Activated CD4-positive, alpha-beta T cell treated with anti-CD3 and anti-CD28 coated beads for 36 hours (primary cell): Measurements from ENCODE around the gene ZNF683. TPM values are rescaled to one million over a fixed set of nuclear protein-coding genes. Genes with fewer than 3 reads are reported as not detected.

Experiments
- ATAC-seq: fragments of 200-7000 bp; cut with Tn5 transposase; one replicate; pipeline ENCODE4 v1.10.0; 2021; ENCODE audit warnings: mild to moderate bottlenecking, moderate library complexity
- CTCF ChIA-PET: fragments of 350-600 bp; sonication (Branson Sonifier 250); formaldehyde crosslinking; loops from one replicate; lab custom pipeline; 2021; ENCODE audit warnings: antibody characterized with exemption; lab: Charles Lee
- POLR2A ChIA-PET: fragments of 350-600 bp; sonication (Branson Sonifier 250); formaldehyde crosslinking; loops from one replicate; lab custom pipeline; 2021; ENCODE audit warnings: antibody characterized with exemption, inconsistent platforms; lab: Charles Lee
- DNase-seq: peaks from one replicate; pipeline ENCODE4 v3.0.0-alpha.2; 2020
- H3K27ac Mint-ChIP-seq: one replicate; pipeline ENCODE4 v1.8.0; 2021; ENCODE audit warnings: mixed read lengths
- H3K27me3 Mint-ChIP-seq: one replicate; pipeline ENCODE4 v1.8.0; 2021; ENCODE audit warnings: mixed read lengths
- H3K36me3 Mint-ChIP-seq: one replicate; pipeline ENCODE4 v1.8.0; 2021; ENCODE audit warnings: low read depth, mixed read lengths
- H3K4me1 Mint-ChIP-seq: one replicate; pipeline ENCODE4 v1.8.0; 2021; ENCODE audit warnings: mixed read lengths
- H3K4me3 Mint-ChIP-seq: one replicate; pipeline ENCODE4 v1.8.0; 2021; ENCODE audit warnings: mild to moderate bottlenecking, moderate library complexity, mixed read lengths
- H3K9me3 Mint-ChIP-seq: one replicate; pipeline ENCODE4 v1.8.0; 2021; ENCODE audit warnings: low read depth, mixed read lengths
- intact Hi-C, 2 experiments: fragments of 100-400 bp; cut with DNase I in 1 of 2; cut with micrococcal nuclease in 1 of 2; formaldehyde crosslinking; loops; one replicate each; pipeline versions ENCODE4 v1.14.2 to v1.15.1; 2022 to 2024; cut with DNase I, micrococcal nuclease
- total RNA-seq, 2 experiments: library from RNA; stranded (reverse); gene quantifications; one replicate each; pipeline ENCODE4 v1.2.3, GENCODE V29; 2021

ZNF683 gene
- total RNA-seq, 2 experiments from 2014 or later = not detected

- Mint-ChIP-seq H3K4me3 (peak overlapping the region; percentile 53), H3K4me1 (peaks cover 32% of the 10 kb centered on the region), H3K27me3 (peaks cover 11% of the 10 kb centered on the region), H3K27ac (no peak overlapping the region), H3K36me3 (no peaks in the 10 kb centered on the region), H3K9me3 (no peaks in the 10 kb centered on the region)
- intact Hi-C loops = loop anchor here (2.0 to 5.0 kb wide), 2 partner anchors 23 to 83 kb away; no protein-coding TSS in a partner anchor
- DNase-seq (peak; percentile 63), ATAC-seq (no peak)
- POLR2A ChIA-PET = interaction anchor here (0.9 kb wide), 1 partner anchor 38 kb away, joined by 3 read pairs; no protein-coding TSS in a partner anchor
- CTCF ChIA-PET = interaction anchor here (1.5 to 5.0 kb wide), 2 partner anchors 10 to 13 kb away, joined by 5 to 24 read pairs; partner anchors contain the start of gene ZNF683
These were observed 12.4 kb downstream of the ZNF683 start for GRCh38 chr1:26359981-26360806.

- intact Hi-C loops = loop anchor here in 1 of 2 experiments (2.0 kb wide), 1 partner anchor 22 kb away; no protein-coding TSS in a partner anchor
- CTCF ChIA-PET = interaction anchor here (0.6 to 1.5 kb wide), 10 partner anchors 9 to 83 kb away, joined by 3 to 6 read pairs (median 4); no protein-coding TSS in a partner anchor
- DNase-seq (peak; percentile 85), ATAC-seq (peak; percentile 86)
- POLR2A ChIA-PET = interaction anchor here (0.7 kb wide), 1 partner anchor 230 kb away, joined by 3 read pairs; no protein-coding TSS in a partner anchor
- Mint-ChIP-seq H3K4me1 (peaks cover 29% of the 10 kb centered on the region), H3K27me3 (peaks cover 11% of the 10 kb centered on the region), H3K36me3 (no peaks in the 10 kb centered on the region), H3K4me3 (peak overlapping the region; percentile 0), H3K9me3 (no peaks in the 10 kb centered on the region), H3K27ac (peak overlapping the region; percentile 35)
These were observed 13.9 kb downstream of the ZNF683 start for GRCh38 chr1:26358411-26359384.

GRCh38 chr1:26357121-26357602 lies 15.4 kb downstream of the ZNF683 start:
- Mint-ChIP-seq H3K27me3 (peaks cover 10% of the 10 kb centered on the region), H3K9me3 (no peaks in the 10 kb centered on the region), H3K36me3 (no peaks in the 10 kb centered on the region), H3K27ac (no peak overlapping the region), H3K4me3 (no peak overlapping the region), H3K4me1 (peaks cover 24% of the 10 kb centered on the region)
- ChIA-PET POLR2A (no interaction called here), CTCF (interaction anchor here (0.6 kb wide), 1 partner anchor 1156 kb away, joined by 4 read pairs; no protein-coding TSS in a partner anchor)
- no peak for ATAC-seq
- intact Hi-C loops = no loop called here
- no peak for DNase-seq

DNA sequence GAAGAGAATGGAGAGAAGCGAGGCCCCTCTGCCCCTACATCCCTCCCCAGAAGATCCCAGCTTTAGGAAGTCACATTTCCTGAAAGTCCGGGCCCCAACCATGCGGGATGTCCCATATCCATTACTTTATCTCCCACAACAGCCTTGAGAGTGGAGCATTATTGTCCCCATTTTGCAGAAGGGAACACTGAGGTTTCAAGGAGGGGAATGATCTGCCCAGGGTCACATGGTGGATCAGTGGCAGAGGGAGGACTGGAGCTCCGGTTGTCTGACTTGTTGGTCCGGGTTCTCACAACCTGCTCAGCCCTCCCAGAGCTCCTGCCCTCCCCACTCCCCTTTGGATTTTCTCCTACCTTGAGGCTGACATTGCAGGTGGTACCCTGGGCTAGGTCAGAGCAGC lies 16.4 kb downstream of the ZNF683 start:
- intact Hi-C loops = no loop called here
- H3K4me1 Mint-ChIP-seq = peaks cover 24% of the 10 kb centered on the region

GRCh38 chr1:26354972-26355371 lies 17.6 kb downstream of the ZNF683 start:
- no peak for DNase-seq
- ChIA-PET POLR2A (no interaction called here), CTCF (interaction anchor here (0.5 to 2.3 kb wide), 3 partner anchors 10 to 228 kb away, joined by 3 to 9 read pairs (median 4); no protein-coding TSS in a partner anchor)
- no peaks in the 10 kb centered on the region for H3K36me3 Mint-ChIP-seq
- H3K9me3 Mint-ChIP-seq = no peaks in the 10 kb centered on the region
- H3K27ac Mint-ChIP-seq = no peak overlapping the region
- H3K27me3 Mint-ChIP-seq = no peaks in the 10 kb centered on the region
- H3K4me1 Mint-ChIP-seq = peaks cover 15% of the 10 kb centered on the region
- H3K4me3 Mint-ChIP-seq = no peak overlapping the region
- ATAC-seq = no peak
- intact Hi-C loops = no loop called here

More for the DNA sequence above, 16.4 kb downstream of the ZNF683 start:
- Mint-ChIP-seq H3K36me3 (no peaks in the 10 kb centered on the region), H3K27me3 (peaks cover 7% of the 10 kb centered on the region), H3K27ac (no peak overlapping the region), H3K9me3 (no peaks in the 10 kb centered on the region), H3K4me3 (no peak overlapping the region)
- no peak for DNase-seq
- POLR2A ChIA-PET = interaction anchor here (0.6 kb wide), 1 partner anchor 429 kb away, joined by 3 read pairs; no protein-coding TSS in a partner anchor
- CTCF ChIA-PET = interaction anchor here (0.7 to 0.8 kb wide), 2 partner anchors 134 to 179 kb away, joined by 3 read pairs; no protein-coding TSS in a partner anchor
- no peak for ATAC-seq

DNA sequence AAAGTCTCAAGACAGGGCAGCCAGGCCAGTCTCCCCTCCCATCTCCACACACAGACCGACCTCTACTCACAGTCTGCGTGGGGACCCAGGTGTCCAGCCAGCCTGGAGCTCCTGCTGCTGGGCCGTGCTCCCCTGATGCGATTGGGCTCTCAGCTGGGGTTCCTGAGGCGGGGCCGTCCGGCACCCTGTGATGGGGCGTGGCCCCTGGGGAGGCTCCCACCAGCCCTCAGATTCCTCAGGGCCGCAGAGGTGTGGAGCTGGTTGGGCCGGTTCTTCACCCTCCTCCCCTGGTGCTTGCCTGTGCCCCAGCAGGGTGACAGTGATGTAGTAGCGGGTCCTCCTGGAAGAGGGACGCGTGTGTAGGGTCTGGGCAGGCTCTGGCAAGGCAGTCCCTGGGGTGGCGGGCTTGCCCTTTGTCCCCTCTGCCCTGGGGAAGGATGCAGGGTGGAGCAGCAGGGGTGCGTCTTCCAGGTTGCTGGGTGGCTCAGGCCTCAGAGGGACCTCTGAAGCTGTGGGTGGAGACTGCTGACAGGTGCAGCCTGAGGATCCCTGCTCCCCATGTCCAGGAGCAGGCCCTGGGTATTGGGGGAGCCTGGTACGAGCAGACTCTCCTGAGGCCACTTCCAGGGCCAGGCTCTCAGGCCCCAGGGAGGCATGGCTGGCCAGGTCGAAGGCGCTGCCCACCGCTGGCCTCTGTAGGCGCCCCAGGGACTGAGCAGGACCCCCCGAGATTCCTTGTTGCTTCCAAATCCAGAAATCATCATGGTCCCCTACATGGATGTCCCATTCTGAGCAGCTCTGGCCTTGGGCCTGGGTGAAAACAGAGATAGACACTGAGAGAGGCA lies 18.4 kb downstream of the ZNF683 start, which contains the start of gene CRYBG2:
TSS of gene CRYBG2 (minus strand) at position 155 of the 845 bp plus-strand sequence. CDS start 7,473 bp downstream, outside the sequence.
- no peak within 1 kb of the TSS for H3K27ac Mint-ChIP-seq
- ATAC-seq (no peak), DNase-seq (no peak)
- no peaks in the 10 kb centered on the region for H3K36me3 Mint-ChIP-seq
- ChIA-PET POLR2A (interaction anchor here (0.6 kb wide), 1 partner anchor 1859 kb away, joined by 5 read pairs; no protein-coding TSS in a partner anchor), CTCF (interaction anchor here (2.3 kb wide), 1 partner anchor 10 kb away, joined by 9 read pairs; no protein-coding TSS in a partner anchor)
- no peaks in the 10 kb centered on the region for H3K9me3 Mint-ChIP-seq
- no peaks in the 10 kb centered on the region for H3K27me3 Mint-ChIP-seq
- intact Hi-C loops = no loop called here
- peaks cover 8% of the 10 kb centered on the region for H3K4me1 Mint-ChIP-seq
- no peak within 1 kb of the TSS for H3K4me3 Mint-ChIP-seq

DNA sequence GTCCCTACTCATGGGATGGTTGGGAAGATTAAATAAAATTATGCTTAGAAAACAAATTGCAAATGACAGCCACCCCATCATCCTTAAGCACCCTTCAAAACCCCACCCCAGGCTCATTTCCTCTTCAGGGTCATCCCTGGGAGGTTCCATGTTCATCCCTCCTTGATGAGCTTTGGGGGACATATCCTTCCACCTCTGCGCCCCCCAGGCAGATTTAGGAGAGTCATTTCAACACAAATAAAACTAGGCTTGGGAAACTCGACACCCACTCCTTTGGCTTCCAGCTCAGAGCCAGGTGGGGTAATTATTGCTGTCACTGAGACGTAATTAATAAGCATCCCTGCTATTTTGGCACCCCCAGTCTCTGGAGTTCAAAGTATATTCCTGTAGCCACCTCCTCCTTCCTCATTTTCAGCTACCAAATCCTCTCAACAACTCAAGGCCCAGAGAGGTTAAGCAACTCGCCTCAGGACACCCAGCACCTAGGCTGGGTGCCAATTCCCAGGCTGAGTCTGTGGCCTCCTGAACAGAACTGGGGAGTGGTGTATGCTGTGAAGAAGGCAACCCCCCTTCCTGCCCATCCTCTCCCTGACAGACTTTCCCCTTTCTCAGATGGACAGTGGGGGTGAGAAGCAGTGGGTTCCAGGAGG lies 19.2 kb downstream of the ZNF683 start:
- intact Hi-C loops = no loop called here
- CTCF ChIA-PET = interaction anchor here (0.7 to 2.3 kb wide), 3 partner anchors 11 to 183 kb away, joined by 3 to 9 read pairs (median 4); partner anchors contain the start of gene ZNF593

GRCh38 chr1:26352338-26352679 lies 20.2 kb downstream of the ZNF683 start:
- intact Hi-C loops = no loop called here

More for the DNA sequence above, 19.2 kb downstream of the ZNF683 start:
- DNase-seq (no peak), ATAC-seq (no peak)
- no peaks in the 10 kb centered on the region for H3K27me3 Mint-ChIP-seq
- no peak overlapping the region for H3K4me3 Mint-ChIP-seq
- H3K27ac Mint-ChIP-seq = no peak overlapping the region
- POLR2A ChIA-PET = interaction anchor here (0.6 kb wide), 1 partner anchor 1860 kb away, joined by 5 read pairs; no protein-coding TSS in a partner anchor
- no peaks in the 10 kb centered on the region for H3K9me3 Mint-ChIP-seq
- H3K36me3 Mint-ChIP-seq = no peaks in the 10 kb centered on the region
- H3K4me1 Mint-ChIP-seq = no peaks in the 10 kb centered on the region

DNA sequence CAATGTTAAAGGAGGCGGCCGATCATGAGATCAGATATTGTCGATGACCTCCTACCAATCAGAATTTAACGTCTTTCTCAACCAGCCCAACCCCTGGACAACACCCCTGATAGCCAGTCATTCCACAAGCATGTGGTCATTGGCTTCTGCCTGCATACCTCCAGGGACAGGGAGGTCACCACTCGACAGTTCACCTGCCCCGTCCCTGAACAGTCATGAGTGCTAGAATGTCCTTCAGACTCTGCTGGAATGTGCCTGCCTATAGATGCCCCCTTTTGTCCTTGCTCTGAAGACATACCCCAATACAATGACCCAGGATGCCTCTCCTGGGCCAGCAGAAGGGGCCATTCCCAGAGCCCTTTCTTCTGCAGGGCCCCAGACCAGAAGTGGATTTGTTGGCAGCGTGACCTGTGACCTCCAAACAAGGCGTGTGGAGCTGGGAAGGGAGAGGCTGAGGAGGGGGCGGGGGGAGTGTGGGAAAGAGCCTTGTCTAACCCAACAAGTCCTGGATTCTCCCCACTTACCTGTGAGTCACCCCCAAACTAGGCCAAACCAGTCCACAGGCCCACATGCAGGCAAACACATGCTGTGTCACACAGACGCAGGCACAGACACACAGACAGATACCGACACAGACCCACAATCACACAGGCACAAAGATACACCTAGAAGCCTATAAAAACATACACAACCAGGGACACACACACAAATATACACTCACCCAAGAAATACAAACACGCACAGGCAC lies 20.8 kb downstream of the ZNF683 start:
- Mint-ChIP-seq H3K4me1 (no peaks in the 10 kb centered on the region), H3K4me3 (no peak overlapping the region), H3K9me3 (no peaks in the 10 kb centered on the region), H3K27ac (no peak overlapping the region), H3K27me3 (no peaks in the 10 kb centered on the region), H3K36me3 (no peaks in the 10 kb centered on the region)
- POLR2A ChIA-PET = no interaction called here
- CTCF ChIA-PET = interaction anchor here (0.8 to 1.5 kb wide), 3 partner anchors 11 to 76 kb away, joined by 3 to 5 read pairs (median 4); no protein-coding TSS in a partner anchor
- intact Hi-C loops = no loop called here
- ATAC-seq (no peak), DNase-seq (no peak)

More at GRCh38 chr1:26352338-26352679, 20.2 kb downstream of the ZNF683 start:
- Mint-ChIP-seq H3K4me3 (no peak overlapping the region), H3K36me3 (no peaks in the 10 kb centered on the region), H3K27me3 (no peaks in the 10 kb centered on the region), H3K27ac (no peak overlapping the region), H3K9me3 (no peaks in the 10 kb centered on the region), H3K4me1 (no peaks in the 10 kb centered on the region)
- ChIA-PET CTCF (interaction anchor here (0.8 kb wide), 1 partner anchor 77 kb away, joined by 3 read pairs; no protein-coding TSS in a partner anchor), POLR2A (no interaction called here)
- DNase-seq (no peak), ATAC-seq (no peak)
